AG10803 (cell line): ENCODE data around the gene ARID1B.

Source experiments
- DNase-seq: peaks from one replicate; pipeline ENCODE4 v3.0.0; 2010; ENCODE audit warnings: low read depth
- H3K4me3 ChIP-seq: 2 replicates; pipeline ENCODE4 v1.5.1; 2011; ENCODE audit warnings: mild to moderate bottlenecking, low read length, control low read depth
- TF ChIP-seq, protein P1 (sequence below): conservative IDR thresholded peaks from 2 replicates; pipeline ENCODE4 v1.5.1; 2011; ENCODE audit warnings: mild to moderate bottlenecking, low read length, control low read depth, inconsistent platforms

ARID1B gene

DNA sequence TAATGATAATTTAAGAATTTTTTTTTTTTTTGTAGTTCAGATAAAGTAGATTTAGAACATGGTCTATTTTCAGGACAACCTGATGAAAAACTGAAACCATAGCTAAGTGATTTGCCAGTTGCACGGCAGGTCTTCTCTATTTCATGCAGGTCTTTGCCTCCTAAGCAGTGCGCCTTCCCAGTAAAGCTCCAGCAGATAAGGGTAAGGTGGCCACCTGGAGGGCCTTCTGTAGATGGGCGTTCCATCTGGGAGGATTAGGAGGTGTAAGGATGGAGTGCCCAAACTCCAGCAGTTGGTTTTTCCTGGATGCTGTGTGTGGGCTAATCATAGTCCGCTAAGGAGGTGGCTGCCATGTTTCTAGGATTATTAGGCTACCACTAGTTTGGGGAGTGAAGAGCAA is 107.1 kb downstream of the ARID1B start:
- no peak overlapping the region for H3K4me3 ChIP-seq
- no peak for DNase-seq
- TF ChIP-seq, protein P1, sequence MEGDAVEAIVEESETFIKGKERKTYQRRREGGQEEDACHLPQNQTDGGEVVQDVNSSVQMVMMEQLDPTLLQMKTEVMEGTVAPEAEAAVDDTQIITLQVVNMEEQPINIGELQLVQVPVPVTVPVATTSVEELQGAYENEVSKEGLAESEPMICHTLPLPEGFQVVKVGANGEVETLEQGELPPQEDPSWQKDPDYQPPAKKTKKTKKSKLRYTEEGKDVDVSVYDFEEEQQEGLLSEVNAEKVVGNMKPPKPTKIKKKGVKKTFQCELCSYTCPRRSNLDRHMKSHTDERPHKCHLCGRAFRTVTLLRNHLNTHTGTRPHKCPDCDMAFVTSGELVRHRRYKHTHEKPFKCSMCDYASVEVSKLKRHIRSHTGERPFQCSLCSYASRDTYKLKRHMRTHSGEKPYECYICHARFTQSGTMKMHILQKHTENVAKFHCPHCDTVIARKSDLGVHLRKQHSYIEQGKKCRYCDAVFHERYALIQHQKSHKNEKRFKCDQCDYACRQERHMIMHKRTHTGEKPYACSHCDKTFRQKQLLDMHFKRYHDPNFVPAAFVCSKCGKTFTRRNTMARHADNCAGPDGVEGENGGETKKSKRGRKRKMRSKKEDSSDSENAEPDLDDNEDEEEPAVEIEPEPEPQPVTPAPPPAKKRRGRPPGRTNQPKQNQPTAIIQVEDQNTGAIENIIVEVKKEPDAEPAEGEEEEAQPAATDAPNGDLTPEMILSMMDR, result no peak

DNA sequence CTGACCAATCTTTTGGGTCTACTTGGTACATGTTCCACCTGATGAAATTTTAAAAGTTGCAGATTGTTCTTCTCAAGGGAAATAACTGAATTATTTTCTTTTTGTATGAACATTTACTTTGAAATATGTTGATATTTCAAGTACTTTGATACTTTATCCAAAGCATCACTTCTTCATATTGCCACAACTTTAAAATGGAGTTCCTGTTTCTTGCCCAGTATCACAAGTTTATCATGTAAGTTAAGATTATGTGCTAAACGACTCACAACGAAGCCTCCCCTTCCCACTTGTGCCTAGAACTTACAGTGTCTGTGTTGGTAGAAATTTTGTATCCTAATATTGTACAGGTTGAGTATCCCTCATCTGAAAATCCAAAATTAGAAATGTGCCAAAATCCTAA is 108.4 kb downstream of the ARID1B start:
- no peak overlapping the region for H3K4me3 ChIP-seq
- DNase-seq, result no peak
- TF ChIP-seq, protein P1, result no peak

DNA sequence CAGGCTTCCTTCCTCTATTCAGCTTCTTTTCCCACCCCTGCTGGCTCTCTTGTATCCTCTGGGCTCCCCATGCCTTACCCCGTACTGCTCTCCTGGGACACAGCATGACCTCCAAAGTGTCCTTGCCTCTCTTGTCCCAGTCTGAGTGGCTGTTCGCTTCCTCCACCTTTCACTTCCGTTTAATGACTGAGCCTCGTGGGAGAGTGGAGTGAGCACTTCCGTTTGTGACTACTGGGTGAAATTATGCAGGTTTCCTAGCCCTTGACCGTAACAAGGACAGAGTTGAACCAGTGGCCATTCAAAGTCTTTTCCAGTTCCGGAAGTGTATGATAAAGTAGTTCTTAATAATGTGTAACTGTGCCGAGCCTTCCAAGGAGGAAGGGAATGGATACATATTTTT is 109.2 kb downstream of the ARID1B start:
- TF ChIP-seq, protein P1, result no peak
- H3K4me3 ChIP-seq, result no peak overlapping the region
- no peak for DNase-seq

DNA sequence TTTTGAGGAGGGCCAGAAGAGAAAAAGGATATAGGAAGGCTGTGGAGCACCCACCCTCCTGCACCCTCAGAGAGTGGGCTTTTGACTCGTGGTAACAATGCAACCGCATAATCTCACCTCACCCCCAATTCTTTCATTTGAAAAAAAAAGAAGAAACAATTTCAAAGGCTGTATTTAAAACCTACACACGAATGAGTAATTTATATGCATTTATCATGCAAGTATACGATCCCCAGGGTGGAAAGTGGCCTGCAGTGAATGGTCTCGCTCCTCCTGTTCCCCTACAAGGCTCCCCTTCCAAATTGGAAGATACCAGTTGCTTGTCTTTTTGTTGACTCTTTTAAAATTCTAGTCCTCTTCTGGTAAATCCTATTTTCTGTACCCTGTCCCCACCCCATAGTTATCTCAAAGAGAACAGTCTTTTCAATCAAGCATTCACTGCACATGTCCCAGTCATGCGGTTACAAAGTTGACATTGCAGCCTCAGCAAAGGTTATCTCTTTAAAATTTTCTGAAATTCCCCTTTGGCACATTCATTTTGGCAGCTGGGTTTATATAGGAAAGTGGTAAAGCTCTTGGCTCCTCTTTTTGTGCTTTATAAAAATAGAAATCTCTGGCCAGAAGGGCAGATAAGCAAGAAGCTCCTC is 110.6 kb downstream of the ARID1B start:
- H3K4me3 ChIP-seq, result no peak overlapping the region
- TF ChIP-seq, protein P1, result no peak
- DNase-seq, result no peak

DNA sequence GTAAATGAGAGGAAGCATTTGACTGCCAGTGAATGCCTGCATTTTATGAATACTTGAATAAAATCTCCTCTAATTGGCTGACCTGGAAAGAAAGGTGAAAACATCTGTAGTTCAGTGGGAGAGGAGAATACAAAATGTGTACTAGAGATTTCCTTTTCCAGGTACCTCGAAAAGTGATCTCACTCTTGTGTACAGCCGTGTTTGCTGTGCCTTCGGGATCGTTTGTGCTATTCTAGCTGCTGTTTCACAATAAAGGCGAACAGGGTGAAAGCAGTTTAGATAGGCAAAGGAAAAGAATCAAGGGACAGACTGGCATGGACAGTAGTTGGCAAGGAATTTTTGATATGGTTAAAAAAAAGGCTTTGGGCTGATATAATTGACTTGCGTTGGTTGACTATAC is 112.3 kb downstream of the ARID1B start:
- no peak for DNase-seq

DNA sequence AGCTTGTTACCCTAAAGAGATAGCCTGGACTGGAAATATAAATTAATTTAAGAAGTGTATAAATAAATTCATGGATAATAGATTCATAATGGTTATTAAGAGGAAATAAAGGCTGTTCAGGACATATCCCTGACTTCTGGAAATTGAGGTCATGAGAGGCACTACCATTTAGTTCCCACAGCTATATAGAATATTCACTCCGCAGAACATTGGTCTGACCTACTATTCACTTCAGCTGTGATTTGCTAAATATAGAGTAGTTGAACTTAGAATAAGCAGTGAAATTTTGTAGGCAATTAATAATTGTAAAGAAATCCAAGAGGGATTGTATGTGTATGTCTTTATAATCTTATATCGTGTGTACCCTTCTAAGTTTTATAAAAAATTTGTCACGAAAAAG is 112.8 kb downstream of the ARID1B start:
- TF ChIP-seq, protein P1, result no peak
- no peak overlapping the region for H3K4me3 ChIP-seq
- DNase-seq, result no peak

More for the DNA sequence above, 112.3 kb downstream of the ARID1B start:
- TF ChIP-seq, protein P1, result no peak
- no peak overlapping the region for H3K4me3 ChIP-seq

DNA sequence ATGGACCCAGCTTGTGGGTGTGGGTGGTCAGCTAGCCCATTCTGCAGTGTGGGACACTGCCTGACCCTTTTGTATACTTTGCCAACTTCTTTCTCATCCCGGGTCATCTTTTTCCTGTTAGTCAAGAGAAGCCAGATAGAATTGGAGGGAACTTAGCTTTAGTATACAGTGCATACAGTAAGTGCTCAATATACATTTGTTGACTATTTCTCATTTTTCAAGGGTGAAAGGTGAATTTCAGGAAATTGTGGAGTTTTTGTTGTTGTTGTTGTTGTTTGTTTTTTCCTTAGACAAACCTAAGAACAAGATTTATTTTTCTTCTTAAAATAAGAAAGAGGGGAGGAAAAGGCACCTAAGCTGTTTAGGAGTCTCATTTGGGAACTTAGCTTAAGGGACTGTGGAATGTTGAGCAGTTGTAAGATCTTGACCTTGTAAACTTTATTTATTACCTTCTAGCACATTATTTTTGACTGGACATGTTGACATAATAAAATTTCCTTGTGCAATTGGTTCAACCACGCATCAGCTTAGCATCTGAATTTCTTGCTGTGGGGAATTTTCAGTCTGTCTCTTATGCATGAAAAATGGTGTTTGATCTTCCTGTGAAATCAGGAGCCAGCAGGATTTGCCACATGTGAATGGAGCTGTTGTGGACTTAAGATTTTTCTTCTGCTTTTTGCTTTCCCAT is 113.6 kb downstream of the ARID1B start:
- TF ChIP-seq, protein P1, result no peak
- DNase-seq, result peak; percentile 70
- no peak overlapping the region for H3K4me3 ChIP-seq
